Measurements from ENCODE around the gene ATL3. TPM values are rescaled to one million over a fixed set of nuclear protein-coding genes. Genes with fewer than 3 reads are reported as not detected.
"Not testable (repeated sequence)": the region's sequence is repeated elsewhere in the genome, so short reads cannot be mapped to it uniquely, and the experiment has no call there.

Gene ATL3
- total RNA-seq, 1 donor from 2014 or later, result 96.9 TPM

DNA sequence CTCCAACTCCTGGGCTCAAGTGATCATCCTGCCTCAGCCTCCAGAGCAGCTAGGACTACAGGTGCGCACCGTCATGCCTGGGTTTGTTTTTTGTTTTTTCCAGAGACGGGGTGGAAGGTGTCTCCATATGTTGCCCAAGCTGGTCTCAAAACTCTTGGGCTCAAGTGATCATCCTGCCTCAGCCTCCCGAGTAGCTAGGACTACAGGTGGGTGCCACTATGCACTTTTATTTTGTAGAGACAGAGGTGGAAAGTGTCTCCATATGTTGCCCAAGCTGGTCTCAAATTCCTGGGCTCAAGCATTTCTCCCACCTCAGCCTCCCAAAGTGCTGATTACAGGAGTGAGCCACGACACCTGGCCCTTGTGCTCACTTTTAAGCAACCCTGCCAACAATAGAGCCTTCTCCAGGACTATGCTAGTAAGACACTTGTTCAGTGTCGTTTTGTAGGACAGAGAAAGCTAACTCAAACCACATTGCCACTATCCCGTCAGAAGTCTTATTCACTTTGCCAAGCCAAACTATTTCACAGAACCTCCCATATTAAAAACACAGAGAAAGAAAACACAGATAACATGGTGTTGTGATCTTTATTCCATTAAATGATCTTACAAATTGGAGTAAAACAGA is 47.5 kb downstream of the ATL3 start:
- H3K4me3 Mint-ChIP-seq (ENCODE audit: unreplicated experiment), result no peak overlapping the region
- no peaks in the 10 kb centered on the region for H3K9me3 Mint-ChIP-seq (ENCODE audit: unreplicated experiment)
- TF ChIP-seq, protein P1, sequence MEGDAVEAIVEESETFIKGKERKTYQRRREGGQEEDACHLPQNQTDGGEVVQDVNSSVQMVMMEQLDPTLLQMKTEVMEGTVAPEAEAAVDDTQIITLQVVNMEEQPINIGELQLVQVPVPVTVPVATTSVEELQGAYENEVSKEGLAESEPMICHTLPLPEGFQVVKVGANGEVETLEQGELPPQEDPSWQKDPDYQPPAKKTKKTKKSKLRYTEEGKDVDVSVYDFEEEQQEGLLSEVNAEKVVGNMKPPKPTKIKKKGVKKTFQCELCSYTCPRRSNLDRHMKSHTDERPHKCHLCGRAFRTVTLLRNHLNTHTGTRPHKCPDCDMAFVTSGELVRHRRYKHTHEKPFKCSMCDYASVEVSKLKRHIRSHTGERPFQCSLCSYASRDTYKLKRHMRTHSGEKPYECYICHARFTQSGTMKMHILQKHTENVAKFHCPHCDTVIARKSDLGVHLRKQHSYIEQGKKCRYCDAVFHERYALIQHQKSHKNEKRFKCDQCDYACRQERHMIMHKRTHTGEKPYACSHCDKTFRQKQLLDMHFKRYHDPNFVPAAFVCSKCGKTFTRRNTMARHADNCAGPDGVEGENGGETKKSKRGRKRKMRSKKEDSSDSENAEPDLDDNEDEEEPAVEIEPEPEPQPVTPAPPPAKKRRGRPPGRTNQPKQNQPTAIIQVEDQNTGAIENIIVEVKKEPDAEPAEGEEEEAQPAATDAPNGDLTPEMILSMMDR (IDR thresholded peaks at IDR 0.05), result no peak
- peaks cover 15% of the 10 kb centered on the region for H3K36me3 Mint-ChIP-seq (ENCODE audit: unreplicated experiment)
- no peak for DNase-seq (ENCODE audit: extremely low spot score, unreplicated experiment)
- H3K27me3 Mint-ChIP-seq (ENCODE audit: unreplicated experiment), result no peaks in the 10 kb centered on the region
- peaks cover 5% of the 10 kb centered on the region for H3K4me1 Mint-ChIP-seq (ENCODE audit: unreplicated experiment)
- no peak overlapping the region for H3K27ac Mint-ChIP-seq (ENCODE audit: unreplicated experiment)

- Mint-ChIP-seq H3K4me1 (ENCODE audit: unreplicated experiment) (peaks cover 5% of the 10 kb centered on the region), H3K27ac (ENCODE audit: unreplicated experiment) (no peak overlapping the region), H3K4me3 (ENCODE audit: unreplicated experiment) (no peak overlapping the region)
Measured at GRCh38 chr11:63622323-63622722, 48.9 kb downstream of the ATL3 start.

GRCh38 chr11:63621071-63621470 is 50.1 kb downstream of the ATL3 start:
- H3K27me3 Mint-ChIP-seq (ENCODE audit: unreplicated experiment), result no peaks in the 10 kb centered on the region
- H3K4me1 Mint-ChIP-seq (ENCODE audit: unreplicated experiment), result peaks cover 5% of the 10 kb centered on the region
- H3K36me3 Mint-ChIP-seq (ENCODE audit: unreplicated experiment), result peaks cover 1% of the 10 kb centered on the region
- no peak overlapping the region for H3K4me3 Mint-ChIP-seq (ENCODE audit: unreplicated experiment)
- no peaks in the 10 kb centered on the region for H3K9me3 Mint-ChIP-seq (ENCODE audit: unreplicated experiment)
- H3K27ac Mint-ChIP-seq (ENCODE audit: unreplicated experiment), result no peak overlapping the region
- no peak for DNase-seq (ENCODE audit: extremely low spot score, unreplicated experiment)
- TF ChIP-seq, protein P1 (IDR thresholded peaks at IDR 0.05), result no peak

More at GRCh38 chr11:63622323-63622722, 48.9 kb downstream of the ATL3 start:
- H3K27me3 Mint-ChIP-seq (ENCODE audit: unreplicated experiment), result no peaks in the 10 kb centered on the region
- no peaks in the 10 kb centered on the region for H3K9me3 Mint-ChIP-seq (ENCODE audit: unreplicated experiment)
- TF ChIP-seq, protein P1 (IDR thresholded peaks at IDR 0.05), result no peak
- peaks cover 6% of the 10 kb centered on the region for H3K36me3 Mint-ChIP-seq (ENCODE audit: unreplicated experiment)
- DNase-seq (ENCODE audit: extremely low spot score, unreplicated experiment), result no peak

DNA sequence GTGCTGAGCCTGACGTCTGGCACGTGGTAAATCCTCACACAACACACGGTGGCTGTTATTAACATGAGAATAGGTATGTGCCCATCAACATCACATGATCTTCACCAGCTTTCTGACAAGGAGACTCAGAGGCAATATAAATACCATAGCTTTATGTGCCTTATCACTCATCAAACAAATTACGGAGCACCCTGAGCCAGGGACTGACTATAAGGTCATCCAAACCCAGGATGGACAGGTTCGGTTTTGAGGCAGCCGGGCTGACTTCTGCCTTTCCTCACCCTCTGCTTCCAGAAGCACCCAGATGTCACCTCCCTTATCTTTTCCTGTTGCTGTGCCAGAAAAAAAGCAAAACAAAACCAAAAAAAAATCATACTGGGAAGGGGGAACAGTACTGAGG is 51.2 kb downstream of the ATL3 start:
- Mint-ChIP-seq H3K27ac (ENCODE audit: unreplicated experiment) (no peak overlapping the region), H3K9me3 (ENCODE audit: unreplicated experiment) (no peaks in the 10 kb centered on the region), H3K27me3 (ENCODE audit: unreplicated experiment) (no peaks in the 10 kb centered on the region), H3K4me1 (ENCODE audit: unreplicated experiment) (peaks cover 5% of the 10 kb centered on the region), H3K36me3 (ENCODE audit: unreplicated experiment) (no peaks in the 10 kb centered on the region), H3K4me3 (ENCODE audit: unreplicated experiment) (no peak overlapping the region)
- TF ChIP-seq, protein P1 (IDR thresholded peaks at IDR 0.05), result no peak
- DNase-seq (ENCODE audit: extremely low spot score, unreplicated experiment), result no peak

GRCh38 chr11:63617686-63618085 is 53.5 kb downstream of the ATL3 start:
- not testable (repeated sequence) for H3K36me3 Mint-ChIP-seq (ENCODE audit: unreplicated experiment)

More at GRCh38 chr11:63617686-63618085, 53.5 kb downstream of the ATL3 start:
- not testable (repeated sequence) for H3K27me3 Mint-ChIP-seq (ENCODE audit: unreplicated experiment); H3K9me3 Mint-ChIP-seq (ENCODE audit: unreplicated experiment); H3K4me3 Mint-ChIP-seq (ENCODE audit: unreplicated experiment); H3K27ac Mint-ChIP-seq (ENCODE audit: unreplicated experiment)
- peak; percentile 1 for DNase-seq (ENCODE audit: extremely low spot score, unreplicated experiment)
- H3K4me1 Mint-ChIP-seq (ENCODE audit: unreplicated experiment), result peaks cover 11% of the 10 kb centered on the region

All from osteocyte (in vitro differentiated cells).